HCT116 (cell line): Measurements from ENCODE around the gene TEN1. TPM values are rescaled to one million over a fixed set of nuclear protein-coding genes. Genes with fewer than 3 reads are reported as not detected.

Experiments used
- ATAC-seq: fragments of 200-7000 bp; cut with Tn5 transposase; 2 replicates; pipeline ENCODE4 v1.9.1; 2020; ENCODE audit warnings: mild to moderate bottlenecking, moderate library complexity
- Bru-seq: library from RNA; stranded (reverse); fragments of 400-500 nt; gene quantifications from one replicate; lab custom pipeline; 2021; lab: Mats Ljungman, UMichigan
- BruChase-seq, 2 experiments: library from RNA; stranded (reverse); fragments of 400-500 nt; gene quantifications; one replicate each; lab custom pipeline; 2021; lab: Mats Ljungman, UMichigan
- BruUV-seq: library from RNA; stranded (reverse); fragments of 400-500 nt; replicated peaks from 2 replicates; lab custom pipeline; 2021; lab: Mats Ljungman, UMichigan
- CTCF ChIA-PET: fragments of 300-600 bp; sonication (Branson Sonifier 250); formaldehyde crosslinking; loops from one replicate; lab custom pipeline; 2021; ENCODE audit warnings: antibody characterized with exemption; lab: Charles Lee
- POLR2A ChIA-PET: fragments of 300-600, 350-600 bp; sonication (Branson Sonifier 250); formaldehyde crosslinking; loops from one replicate; lab custom pipeline; 2021; ENCODE audit warnings: antibody characterized with exemption; lab: Charles Lee
- RAD21 ChIA-PET, 2 experiments: fragments of 300-600 bp; sonication (Branson Sonifier 250); formaldehyde crosslinking; loops; one replicate each; lab custom pipeline; 2023; ENCODE audit warnings: low total read pairs in 2 of 2; ENCODE audit not compliant: uncharacterized antibody in 2 of 2, unreplicated experiment in 2 of 2, low non-redundant PET in 1 of 2; lab: Charles Lee
- DNase-seq: peaks from one replicate; pipeline ENCODE4 v3.0.0-alpha.2; 2010; ENCODE audit warnings: low read depth, low spot score
- H2AFZ ChIP-seq: fragments of 200-600 bp; shearing (Covaris generic), sonication (generic); 2 replicates; pipeline ENCODE4 v1.6.1; 2017; ENCODE audit warnings: low read depth, mixed run types, mixed read lengths, antibody characterized with exemption, low read length; ENCODE audit not compliant: poor library complexity, severe bottlenecking
- H3K27ac ChIP-seq: 2 replicates; pipeline ENCODE4 v1.5.1; 2012; ENCODE audit warnings: low read depth, low read length
- H3K27me3 ChIP-seq: fragments of 200-600 bp; sonication (generic); 2 replicates; pipeline ENCODE4 v1.6.1; 2016; ENCODE audit warnings: mixed run types, low read length, mixed read lengths; ENCODE audit not compliant: insufficient read depth
- H3K36me3 ChIP-seq, 2 experiments: fragments of 200-500 bp in 1 of 2; fragments of 200-600 bp in 1 of 2; sonication (Bioruptor generic) in 1 of 2; sonication (generic) in 1 of 2; 2 replicates each; pipeline versions ENCODE4 v1.5.1 to v1.6.1; 2014 to 2016; ENCODE audit warnings: low read length in 2 of 2, inconsistent platforms in 1 of 2, mixed read lengths in 1 of 2, mixed run types in 1 of 2; ENCODE audit not compliant: insufficient read depth in 2 of 2, control insufficient read depth in 1 of 2
- H3K4me1 ChIP-seq, 2 experiments: fragments of 200-600 bp in 1 of 2; sonication (generic) in 1 of 2; 2 replicates each; pipeline versions ENCODE4 v1.5.1 to v1.6.1; 2012 to 2017; ENCODE audit warnings: low read length in 2 of 2, inconsistent platforms in 1 of 2, mild to moderate bottlenecking in 1 of 2, mixed read lengths in 1 of 2, mixed run types in 1 of 2, moderate library complexity in 1 of 2; ENCODE audit not compliant: insufficient read depth in 2 of 2, control insufficient read depth in 1 of 2
- H3K4me2 ChIP-seq: fragments of 200-600 bp; sonication (generic); 2 replicates; pipeline ENCODE4 v1.6.1; 2017; ENCODE audit warnings: mixed run types, low read length, mixed read lengths
- H3K4me3 ChIP-seq, 2 experiments: fragments of 200-600 bp in 1 of 2; sonication (generic) in 1 of 2; replicated peaks in 1 of 2; 2 replicates each; pipeline ENCODE4 v1.5.1; 2011 to 2016; ENCODE audit warnings: low read length in 2 of 2, control low read depth in 1 of 2, low read depth in 1 of 2, mild to moderate bottlenecking in 1 of 2, mixed read lengths in 1 of 2, mixed run types in 1 of 2
- H3K79me2 ChIP-seq: fragments of 200-600 bp; sonication (generic); 2 replicates; pipeline ENCODE4 v1.6.1; 2017; ENCODE audit warnings: mild to moderate bottlenecking, mixed run types, low read length, moderate library complexity, mixed read lengths; ENCODE audit not compliant: insufficient read depth
- H3K9ac ChIP-seq: fragments of 200-600 bp; sonication (generic); 2 replicates; pipeline ENCODE4 v1.6.1; 2016; ENCODE audit warnings: low read length, mixed read lengths
- H3K9me2 ChIP-seq: fragments of 200-600 bp; sonication (generic), shearing (Covaris generic); 2 replicates; pipeline ENCODE4 v1.6.1; 2017; ENCODE audit warnings: mixed run types, mild to moderate bottlenecking, moderate library complexity; ENCODE audit not compliant: insufficient read depth
- H3K9me3 ChIP-seq, 2 experiments: fragments of 200-500 bp in 1 of 2; fragments of 200-600 bp in 1 of 2; sonication (Bioruptor generic) in 1 of 2; sonication (generic) in 1 of 2; 2 replicates each; pipeline ENCODE4 v1.6.1; 2014 to 2017; ENCODE audit warnings: low read length in 2 of 2, mixed read lengths in 2 of 2, inconsistent platforms in 1 of 2, low read depth in 1 of 2, mild to moderate bottlenecking in 1 of 2, mixed run types in 1 of 2, moderate library complexity in 1 of 2; ENCODE audit not compliant: control insufficient read depth in 1 of 2, insufficient read depth in 1 of 2
- H4K20me1 ChIP-seq: fragments of 200-600 bp; sonication (generic), shearing (Covaris generic); 2 replicates; pipeline ENCODE4 v1.6.1; 2017; ENCODE audit warnings: mixed run types, mild to moderate bottlenecking, moderate library complexity; ENCODE audit not compliant: insufficient read depth
- CBX3 ChIP-seq: IDR thresholded peaks from 2 replicates; pipeline ENCODE4 v1.6.1; 2012; ENCODE audit warnings: low read depth
- EGR1 ChIP-seq: IDR thresholded peaks from 2 replicates; pipeline ENCODE4 v1.6.1; 2012; ENCODE audit warnings: low read depth
- ELF1 ChIP-seq: IDR thresholded peaks from 2 replicates; pipeline ENCODE4 v1.6.1; 2012; ENCODE audit warnings: low read depth, borderline replicate concordance
- EZH2 ChIP-seq: fragments of 200-600 bp; sonication (generic); IDR thresholded peaks from 2 replicates; pipeline ENCODE4 v1.6.1; 2017; ENCODE audit warnings: antibody characterized with exemption, mixed run types
- EZH2phosphoT487 ChIP-seq: fragments of 200-600 bp; IDR thresholded peaks from 2 replicates; pipeline ENCODE4 v1.6.1; 2018; ENCODE audit warnings: antibody characterized with exemption, borderline replicate concordance
- FOSL1 ChIP-seq: IDR thresholded peaks from 2 replicates; pipeline ENCODE4 v1.6.1; 2012; ENCODE audit warnings: low read depth
- MAX ChIP-seq: IDR thresholded peaks from 2 replicates; pipeline ENCODE4 v1.6.1; 2012
- POLR2A ChIP-seq: IDR thresholded peaks from 2 replicates; pipeline ENCODE4 v1.7.0; 2011; ENCODE audit warnings: borderline replicate concordance; ENCODE audit not compliant: insufficient read depth, insufficient read length; ENCODE audit errors: extremely low read depth
- POLR2AphosphoS5 ChIP-seq: IDR thresholded peaks from 2 replicates; pipeline ENCODE4 v1.6.1; 2011; ENCODE audit warnings: mild to moderate bottlenecking, low read depth, low read length, moderate library complexity
- REST ChIP-seq: IDR thresholded peaks from 2 replicates; pipeline ENCODE4 v1.6.1; 2012; ENCODE audit warnings: low read depth
- SRF ChIP-seq: IDR thresholded peaks from 2 replicates; pipeline ENCODE4 v1.6.1; 2012; ENCODE audit warnings: low read depth
- ZNF274 ChIP-seq: fragments of 200-500 bp; sonication (Bioruptor generic); IDR thresholded peaks from 2 replicates; pipeline ENCODE4 v1.6.1; 2014; ENCODE audit warnings: mild to moderate bottlenecking, low read depth, low read length, inconsistent platforms
- intact Hi-C: fragments of 100-400 bp; cut with micrococcal nuclease; formaldehyde crosslinking; loops from 2 replicates; pipeline ENCODE4 v1.10.0; 2022
- long read RNA-seq: library from polyadenylated mRNA; unstranded; transcript quantifications from one replicate; pipeline ENCODE4 v2.0.0, GENCODE V29; 2021; ENCODE audit not compliant: unreplicated experiment
- polyA plus RNA-seq: library from polyadenylated mRNA; unstranded; fragments of >200 nt; gene quantifications from 2 replicates; pipeline ENCODE4 v1.2.1, GENCODE V29; 2012; ENCODE audit warnings: missing spikeins
- total RNA-seq: library from RNA; stranded (reverse); gene quantifications from one replicate; pipeline ENCODE4 v1.2.1, GENCODE V29; 2021; ENCODE audit not compliant: unreplicated experiment
- TF ChIP-seq, protein P1 (sequence below): IDR thresholded peaks from 2 replicates; pipeline ENCODE4 v1.6.1; 2011; ENCODE audit warnings: mild to moderate bottlenecking, low read length, moderate library complexity; ENCODE audit not compliant: insufficient replicate concordance; ENCODE audit errors: extremely low read depth
- TF ChIP-seq, protein P2 (sequence below): IDR thresholded peaks from 2 replicates; pipeline ENCODE4 v1.6.1; 2012
- TF ChIP-seq, protein P3 (sequence below), 3 experiments: fragments of 200-600 bp in 1 of 3; sonication (generic) in 1 of 3; IDR thresholded peaks in 2 of 3; conservative IDR thresholded peaks in 1 of 3; 2 replicates each; pipeline ENCODE4 v1.5.1; 2012 to 2017; ENCODE audit warnings: low read depth in 2 of 3, low read length in 2 of 3, antibody characterized with exemption in 1 of 3, borderline replicate concordance in 1 of 3, control low read depth in 1 of 3, mild to moderate bottlenecking in 1 of 3, mixed read lengths in 1 of 3, mixed run types in 1 of 3, moderate library complexity in 1 of 3; ENCODE audit not compliant: insufficient read depth in 1 of 3

The TEN1 gene, protein sequence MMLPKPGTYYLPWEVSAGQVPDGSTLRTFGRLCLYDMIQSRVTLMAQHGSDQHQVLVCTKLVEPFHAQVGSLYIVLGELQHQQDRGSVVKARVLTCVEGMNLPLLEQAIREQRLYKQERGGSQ
- total RNA-seq (18.5 TPM), Bru-seq, nascent RNA (percentile 63 among the genes with signal in this experiment), BruChase-seq, experiment 1, labeled RNA remaining after a 6-hour chase (percentile 88 among the genes with signal in this experiment), BruChase-seq, experiment 2, labeled RNA remaining after a 2-hour chase (percentile 79 among the genes with signal in this experiment)
- polyA plus RNA-seq, result 19.3 and 22.6 TPM in 2 replicates
- long read RNA-seq, transcript TEN1-201 (4 exons, 994 nt), result major isoform, 19 of 19 reads
- long read RNA-seq, partial matches to known transcripts, result 0 of 19 reads
- long read RNA-seq, other reads (novel, unspliced or antisense), result 0 of 19 reads

DNA sequence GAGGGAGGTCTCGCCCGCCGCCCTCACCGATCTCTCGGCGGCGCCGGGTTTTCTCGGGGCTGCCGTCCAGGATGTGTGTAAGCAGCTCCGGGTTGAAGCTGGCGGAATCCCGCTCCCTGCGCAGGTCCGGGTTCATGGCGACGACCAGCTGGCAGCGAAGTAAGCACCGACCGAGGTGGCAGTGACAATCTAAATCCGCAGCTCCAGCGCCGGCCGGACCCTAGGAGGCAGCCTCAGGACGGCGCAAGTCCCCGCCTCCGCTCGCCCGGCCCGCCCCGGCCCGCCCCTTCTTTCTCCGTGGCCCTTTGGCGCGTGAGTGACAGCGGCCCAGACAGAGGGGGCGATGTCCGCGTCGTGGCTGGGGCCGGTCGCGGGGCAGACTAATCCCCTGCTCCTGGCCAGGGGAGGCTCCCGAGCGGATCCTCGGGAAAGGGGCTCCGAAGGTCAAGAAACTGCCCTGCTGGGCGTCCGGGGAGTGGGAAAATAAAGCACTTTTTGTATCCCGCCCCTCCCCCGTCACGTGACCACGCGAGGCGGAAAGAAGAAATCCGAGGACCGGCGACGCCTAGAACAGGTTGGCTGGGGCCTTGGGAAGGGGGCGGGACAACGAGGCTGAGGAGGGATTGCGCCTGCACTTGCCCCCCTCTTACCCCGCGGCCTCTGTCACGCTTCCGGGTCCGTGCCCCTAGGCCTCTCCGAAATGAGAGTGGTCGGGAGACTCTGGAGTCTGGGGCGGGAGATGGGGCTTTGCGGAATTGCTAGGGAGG, at the start of gene TEN1, which contains the start of gene ACOX1:
TEN1 (plus strand) TSS at position 303 of the 767 bp plus-strand sequence. CDS start 6,953 bp downstream, outside the sequence.
ACOX1 (minus strand) TSS at position 229 of the 767 bp plus-strand sequence; CDS start at position 136, 93 bp downstream.
- no peaks in the 10 kb centered on the region for H3K27me3 ChIP-seq
- H3K4me2 ChIP-seq, result peak within 1 kb of the TSS; percentile 80
- no peaks in the 10 kb centered on the region for H3K9me3 ChIP-seq
- no peaks in the 10 kb centered on the region for H3K9me2 ChIP-seq
- H2AFZ ChIP-seq, result peak within 1 kb of the TSS; percentile 77
- intact Hi-C loops, result loop anchor here (1.0 kb wide), 2 partner anchors 38 to 74 kb away; partner anchors contain the start of gene FBF1
- H3K27ac ChIP-seq, result peak within 1 kb of the TSS; percentile 95
- no TSS peak for BruUV-seq
- ChIA-PET CTCF (interaction anchor here (0.6 to 1.2 kb wide), 6 partner anchors 11 to 124 kb away, joined by 3 to 5 read pairs (median 4); partner anchors contain the start of genes CDK3, FBF1 and WBP2), RAD21 (no interaction called here), POLR2A (interaction anchor here (0.5 to 2.6 kb wide), 14 partner anchors 10 to 731 kb away, joined by 3 to 8 read pairs (median 3); partner anchors contain the start of genes FBF1, MRPL38, TRIM47 and TRIM65)
- peak within 1 kb of the TSS; percentile 97 for H3K9ac ChIP-seq
- H4K20me1 ChIP-seq, result no peaks in the 10 kb centered on the region
- H3K4me1 ChIP-seq, result peaks cover 12 to 32% of the 10 kb centered on the region in 2 experiments
- H3K79me2 ChIP-seq, result peaks cover 23% of the 10 kb centered on the region; the same call in 1 of the 2 replicates
- peak; percentile 93 for ATAC-seq
- DNase-seq, result peak; percentile 97
- no peaks in the 10 kb centered on the region; a peak in 1 of 4 replicates for H3K36me3 ChIP-seq
- peak within 1 kb of the TSS; percentile 63 to 95 for H3K4me3 ChIP-seq
- TF ChIP-seq ZNF274 (no peak), EGR1 (peak; percentile 89), REST (no peak), FOSL1 (no peak), ELF1 (peak; percentile 94), SRF (no peak), CBX3 (no peak), POLR2AphosphoS5 (peak; percentile 95), EZH2phosphoT487 (no peak), MAX (peak; percentile 87), POLR2A (peak; percentile 93), EZH2 (no peak)
- TF ChIP-seq, protein P1, sequence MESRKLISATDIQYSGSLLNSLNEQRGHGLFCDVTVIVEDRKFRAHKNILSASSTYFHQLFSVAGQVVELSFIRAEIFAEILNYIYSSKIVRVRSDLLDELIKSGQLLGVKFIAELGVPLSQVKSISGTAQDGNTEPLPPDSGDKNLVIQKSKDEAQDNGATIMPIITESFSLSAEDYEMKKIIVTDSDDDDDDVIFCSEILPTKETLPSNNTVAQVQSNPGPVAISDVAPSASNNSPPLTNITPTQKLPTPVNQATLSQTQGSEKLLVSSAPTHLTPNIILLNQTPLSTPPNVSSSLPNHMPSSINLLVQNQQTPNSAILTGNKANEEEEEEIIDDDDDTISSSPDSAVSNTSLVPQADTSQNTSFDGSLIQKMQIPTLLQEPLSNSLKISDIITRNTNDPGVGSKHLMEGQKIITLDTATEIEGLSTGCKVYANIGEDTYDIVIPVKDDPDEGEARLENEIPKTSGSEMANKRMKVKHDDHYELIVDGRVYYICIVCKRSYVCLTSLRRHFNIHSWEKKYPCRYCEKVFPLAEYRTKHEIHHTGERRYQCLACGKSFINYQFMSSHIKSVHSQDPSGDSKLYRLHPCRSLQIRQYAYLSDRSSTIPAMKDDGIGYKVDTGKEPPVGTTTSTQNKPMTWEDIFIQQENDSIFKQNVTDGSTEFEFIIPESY, result peak; percentile 15
- TF ChIP-seq, protein P2, sequence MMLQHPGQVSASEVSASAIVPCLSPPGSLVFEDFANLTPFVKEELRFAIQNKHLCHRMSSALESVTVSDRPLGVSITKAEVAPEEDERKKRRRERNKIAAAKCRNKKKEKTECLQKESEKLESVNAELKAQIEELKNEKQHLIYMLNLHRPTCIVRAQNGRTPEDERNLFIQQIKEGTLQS, result no peak
- TF ChIP-seq, protein P3, sequence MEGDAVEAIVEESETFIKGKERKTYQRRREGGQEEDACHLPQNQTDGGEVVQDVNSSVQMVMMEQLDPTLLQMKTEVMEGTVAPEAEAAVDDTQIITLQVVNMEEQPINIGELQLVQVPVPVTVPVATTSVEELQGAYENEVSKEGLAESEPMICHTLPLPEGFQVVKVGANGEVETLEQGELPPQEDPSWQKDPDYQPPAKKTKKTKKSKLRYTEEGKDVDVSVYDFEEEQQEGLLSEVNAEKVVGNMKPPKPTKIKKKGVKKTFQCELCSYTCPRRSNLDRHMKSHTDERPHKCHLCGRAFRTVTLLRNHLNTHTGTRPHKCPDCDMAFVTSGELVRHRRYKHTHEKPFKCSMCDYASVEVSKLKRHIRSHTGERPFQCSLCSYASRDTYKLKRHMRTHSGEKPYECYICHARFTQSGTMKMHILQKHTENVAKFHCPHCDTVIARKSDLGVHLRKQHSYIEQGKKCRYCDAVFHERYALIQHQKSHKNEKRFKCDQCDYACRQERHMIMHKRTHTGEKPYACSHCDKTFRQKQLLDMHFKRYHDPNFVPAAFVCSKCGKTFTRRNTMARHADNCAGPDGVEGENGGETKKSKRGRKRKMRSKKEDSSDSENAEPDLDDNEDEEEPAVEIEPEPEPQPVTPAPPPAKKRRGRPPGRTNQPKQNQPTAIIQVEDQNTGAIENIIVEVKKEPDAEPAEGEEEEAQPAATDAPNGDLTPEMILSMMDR (IDR thresholded peaks at IDR 0.05 in 2 of 3, conservative IDR thresholded peaks at IDR 0.05 in 1 of 3; ENCODE audit: borderline replicate concordance in 1 of 3, insufficient read depth in 1 of 3, low read depth in 2 of 3, low read length in 2 of 3), result peak in 2 of 3 experiments; percentile 11 to 21; a peak in 1 of 6 replicates
